HG03135 (cell line): ENCODE measurements around the gene USF3.
A peak's percentile ranks its signal among the peaks of the same experiment; 100 is the strongest.

Source experiments
- ATAC-seq: cut with Tn5 transposase; IDR thresholded peaks from one replicate; pipeline ENCODE4 v1.9.1; 2021; ENCODE audit warnings: mild to moderate bottlenecking, moderate library complexity; ENCODE audit not compliant: unreplicated experiment

Gene USF3

DNA sequence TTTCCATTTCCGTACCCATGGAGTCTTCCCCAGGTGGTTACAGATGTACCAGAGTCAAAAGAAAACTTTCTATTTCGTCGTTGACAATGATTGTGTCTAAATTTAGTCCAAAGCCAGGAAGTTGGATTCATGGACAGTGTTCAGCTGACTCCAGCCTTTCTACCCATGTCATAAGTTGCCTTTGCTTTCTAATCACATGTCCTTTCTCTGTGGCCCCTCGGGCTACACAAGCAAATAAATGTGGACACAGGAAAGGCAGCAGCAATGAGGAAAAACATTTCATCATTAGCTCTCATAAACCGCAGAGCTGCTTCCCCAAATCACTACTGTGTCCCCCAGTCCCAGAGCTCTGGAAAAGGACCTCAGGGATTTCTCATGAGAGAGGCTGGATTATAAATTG, 82.0 kb downstream of the USF3 start:
- ATAC-seq, result no peak

DNA sequence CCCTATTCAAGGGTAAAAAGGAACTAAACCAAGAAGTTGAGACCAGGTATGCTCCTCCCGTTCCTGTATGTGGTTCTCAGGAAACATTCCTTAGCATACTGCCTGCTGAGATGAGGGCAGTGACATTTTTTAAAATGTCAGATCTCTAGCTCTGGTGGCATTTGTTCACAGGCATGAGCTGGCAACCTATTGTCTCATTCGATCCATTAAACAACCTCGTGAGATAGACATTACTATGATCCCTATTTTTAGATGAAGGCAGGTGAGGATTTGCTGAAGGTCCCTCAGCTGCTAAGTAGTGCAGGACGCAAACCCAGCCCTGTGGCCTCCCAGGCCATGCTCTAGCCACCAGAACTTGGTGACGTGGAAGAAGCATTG, 89.2 kb downstream of the USF3 start:
- ATAC-seq, result peak; percentile 13

- peak; percentile 98 for ATAC-seq
Observed at GRCh38 chr3:113606539-113607218, 89.8 kb downstream of the USF3 start.

GRCh38 chr3:113602836-113603235, 93.6 kb downstream of the USF3 start:
- ATAC-seq, result no peak

DNA sequence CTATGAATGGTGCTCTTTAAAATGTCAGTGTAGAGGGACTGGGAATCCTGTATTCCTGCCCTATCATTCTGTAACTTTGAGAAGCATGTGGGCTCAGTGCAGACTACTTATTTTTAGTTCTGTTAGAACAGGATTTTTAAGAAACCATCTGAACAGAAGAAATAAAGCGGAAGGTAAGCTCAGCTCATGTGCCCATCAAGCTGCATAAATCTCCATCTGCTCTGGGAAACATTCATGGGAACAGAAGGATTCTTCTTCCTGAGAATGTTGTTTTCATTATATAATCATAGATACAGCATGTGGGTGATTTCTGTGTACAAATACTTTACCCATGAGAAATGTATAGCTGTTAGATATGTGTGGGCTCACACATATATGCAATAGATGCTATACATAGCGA, 94.2 kb downstream of the USF3 start:
- no peak for ATAC-seq

DNA sequence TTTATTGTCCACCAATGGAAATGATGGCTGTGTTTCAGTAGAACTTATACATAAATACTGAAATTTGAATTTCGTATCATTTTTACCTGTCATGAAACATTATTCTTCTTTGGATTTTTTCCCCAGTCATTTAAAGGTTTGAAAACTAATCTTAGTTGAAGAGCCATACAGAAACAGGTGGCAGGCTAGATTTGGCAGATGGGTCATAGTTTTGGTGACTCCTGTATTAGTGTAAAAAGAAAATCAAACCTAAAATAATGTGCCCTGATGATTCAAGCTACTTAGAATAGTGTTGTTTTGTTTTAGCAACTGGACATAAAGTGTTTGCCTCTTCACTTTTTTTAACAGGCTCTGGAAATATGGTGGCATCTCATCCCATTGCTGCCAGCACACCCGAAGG, 95.2 kb downstream of the USF3 start:
- ATAC-seq, result no peak

DNA sequence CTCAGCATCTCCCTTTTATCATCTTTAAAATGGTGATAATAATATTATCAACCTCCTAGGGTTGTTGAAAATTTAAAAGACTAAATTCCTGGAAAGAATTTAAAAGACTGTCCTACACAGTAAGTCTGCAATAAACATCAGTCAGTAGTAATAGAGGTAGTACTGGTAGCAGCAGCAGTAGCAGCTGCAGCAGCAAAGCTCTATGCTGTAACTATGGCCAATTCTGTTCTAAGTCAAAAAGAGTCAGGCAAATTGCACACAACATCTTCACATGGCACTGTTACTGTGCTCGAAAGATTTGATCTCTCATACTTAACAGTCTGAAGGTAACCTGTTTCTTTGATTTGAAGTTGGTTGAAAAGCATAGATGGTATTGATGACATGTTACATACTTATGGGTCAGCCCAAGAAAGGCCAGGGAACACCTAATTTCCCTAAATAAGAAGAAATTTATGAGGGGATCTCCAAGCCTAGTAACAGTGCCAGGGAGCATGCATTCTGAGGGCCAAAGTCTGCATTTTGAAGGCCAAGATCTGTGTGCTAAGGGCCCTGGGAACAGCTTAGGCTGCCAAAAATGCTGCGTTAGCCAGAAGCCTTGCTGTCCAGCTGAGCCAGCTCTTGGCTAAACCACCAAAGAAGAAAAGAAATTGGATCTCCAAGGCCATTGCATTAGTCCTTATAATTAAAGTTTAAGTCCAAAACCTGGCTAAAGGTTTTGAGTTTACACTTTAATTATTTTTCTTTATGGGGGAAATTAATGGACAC, 95.8 kb downstream of the USF3 start:
- ATAC-seq, result no peak
